ENCODE results near the gene TRIM37. TPM values are rescaled to one million over a fixed set of nuclear protein-coding genes. Genes with fewer than 3 reads are reported as not detected.

TRIM37 gene
- total and polyA plus RNA-seq, 2 of the 8 experiments (the other 6 are each of a cell fraction or from before 2014, with no cell fraction given) = 38.2 to 57.0 TPM

DNA sequence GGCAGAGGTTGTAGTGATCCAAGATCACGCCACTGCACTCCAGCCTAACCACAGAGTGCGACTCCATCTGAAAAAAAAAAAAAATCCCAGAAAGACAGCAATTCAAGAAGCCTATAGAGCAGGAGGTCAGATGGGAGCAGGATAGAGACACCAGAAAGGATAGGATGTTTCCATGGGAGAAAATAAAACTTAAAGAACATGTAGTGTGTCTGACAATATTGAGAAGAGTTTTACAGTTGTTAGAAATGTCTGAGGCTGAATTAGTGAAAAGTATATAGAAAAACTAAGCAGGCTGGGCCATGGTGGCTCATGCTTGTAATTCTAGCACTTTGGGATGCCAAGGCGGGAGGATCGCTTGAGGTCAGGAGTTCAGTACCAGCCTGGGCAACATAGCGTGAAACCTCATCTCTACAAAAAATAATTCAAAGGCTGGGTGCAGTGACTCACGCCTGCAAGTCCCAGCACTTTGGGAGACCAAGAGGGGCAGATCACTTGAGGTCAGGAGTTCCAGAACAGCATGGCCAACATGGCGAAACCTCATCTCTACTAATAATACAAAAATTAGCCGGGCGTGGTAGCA lies 15.3 kb upstream of the TRIM37 start:
- H3K9ac ChIP-seq (replicated peaks in 1 of 4; ENCODE audit: extremely low read depth in 1 of 4, low read depth in 3 of 4, low read length in 3 of 4) = no peak overlapping the region
- TF ChIP-seq USF2 (IDR thresholded peaks at IDR 0.05; ENCODE audit: low read length) = no peak
- no peak for TF ChIP-seq SP2 (IDR thresholded peaks at IDR 0.05; ENCODE audit: low read length)
- no peak for TF ChIP-seq TAF1 (IDR thresholded peaks at IDR 0.05; ENCODE audit: low read depth, low read length)
- TF ChIP-seq FOSL1 (IDR thresholded peaks at IDR 0.05; ENCODE audit: insufficient read depth, low read depth, low read length) = no peak
- no peak for TF ChIP-seq KDM1A (IDR thresholded peaks at IDR 0.05; ENCODE audit: borderline replicate concordance, low read length)
- no peak for TF ChIP-seq HDAC6 (IDR thresholded peaks at IDR 0.05; ENCODE audit: low read depth, low read length)
- TF ChIP-seq TCF12 (IDR thresholded peaks at IDR 0.05; ENCODE audit: low read depth, low read length) = no peak
- no peak for TF ChIP-seq CEBPB (IDR thresholded peaks at IDR 0.05; ENCODE audit: low read depth, low read length)
- H4K8ac ChIP-seq (ENCODE audit: extremely low read depth, insufficient read depth, low read length) = no peak overlapping the region
- ChIA-PET CTCF (ENCODE audit: partially characterized antibody) (interaction anchor here (0.6 kb wide), 1 partner anchor 68 kb away, joined by 3 read pairs; no protein-coding TSS in a partner anchor), POLR2A (ENCODE audit: partially characterized antibody) (interaction anchor here (0.7 kb wide), 1 partner anchor 38 kb away, joined by 3 read pairs; no protein-coding TSS in a partner anchor)
- peaks cover 2 to 6% of the 10 kb centered on the region in 2 experiments for H4K20me1 ChIP-seq (replicated peaks in 1 of 2; ENCODE audit: control insufficient read depth in 1 of 2, insufficient read depth in 2 of 2, low read length in 2 of 2)
- H3K18ac ChIP-seq (ENCODE audit: extremely low read depth, low read length) = no peak overlapping the region
- H4K5ac ChIP-seq (ENCODE audit: insufficient read length, low read depth, low read length) = no peak overlapping the region
- H3K23ac ChIP-seq (ENCODE audit: insufficient read length) = no peak overlapping the region
- no peak overlapping the region for H2BK120ac ChIP-seq (replicated peaks; ENCODE audit: low read depth, low read length)
- H3K36me3 ChIP-seq (ENCODE audit: control insufficient read depth in 2 of 4, insufficient read depth in 4 of 4, low read length in 3 of 4) = peaks cover 2 to 18% (median 5%) of the 10 kb centered on the region in 4 experiments; a peak in 5 of 8 replicates
- peaks cover 0 to 3% of the 10 kb centered on the region in 2 experiments; a peak in 1 of 4 replicates for H3K79me2 ChIP-seq (ENCODE audit: control insufficient read depth in 1 of 2, insufficient read depth in 2 of 2, low read length in 2 of 2)
- H3K27ac ChIP-seq (ENCODE audit: low read depth, low read length) = no peak overlapping the region
- WGBS, 2 experiments (ENCODE audit: extremely low coverage in 1 of 2, insufficient coverage in 1 of 2, insufficient read length in 1 of 2, insufficient replicate concordance in 2 of 2, low coverage in 1 of 2, low lambda C conversion rate in 2 of 2, missing lambda C conversion rate in 1 of 2) = 90% methylated on average over 9 of the region's 9 CpGs; no CpG with 5 or more reads in 1 of the 2 experiments
- no peak overlapping the region for H3K14ac ChIP-seq (ENCODE audit: insufficient read length)
- no peaks in the 10 kb centered on the region for H3K9me3 ChIP-seq (ENCODE audit: insufficient read depth in 2 of 2, low read depth in 1 of 2, low read length in 1 of 2)
- H3K4me3 ChIP-seq (ENCODE audit: extremely low read depth in 1 of 4, insufficient read depth in 2 of 4, low read depth in 3 of 4, low read length in 4 of 4) = no peak overlapping the region
- DNase-seq (ENCODE audit: low read depth in 1 of 2, low spot score in 2 of 2) (no peak), FAIRE-seq (no peak)
- H3K4me2 ChIP-seq (ENCODE audit: insufficient read depth in 1 of 2, low read depth in 2 of 2, low read length in 2 of 2) = no peak overlapping the region
- H3K4ac ChIP-seq (replicated peaks; ENCODE audit: insufficient read length, low read depth, low read length) = no peak overlapping the region
- H3K79me1 ChIP-seq (ENCODE audit: low read depth, low read length) = no peaks in the 10 kb centered on the region
- no peak overlapping the region for H4K91ac ChIP-seq (replicated peaks; ENCODE audit: insufficient read length, low read length)
- no peak overlapping the region for H2BK5ac ChIP-seq (ENCODE audit: low read depth, low read length)
- H3K56ac ChIP-seq (replicated peaks; ENCODE audit: insufficient read length, low read depth, low read length) = no peak overlapping the region
- no peak overlapping the region for H2BK15ac ChIP-seq (ENCODE audit: low read length)
- no peak overlapping the region for H2AFZ ChIP-seq (ENCODE audit: low read length)
- H3K27me3 ChIP-seq (replicated peaks in 1 of 4; ENCODE audit: control insufficient read depth in 3 of 4, extremely low read depth in 1 of 4, insufficient read depth in 3 of 4, low read length in 3 of 4) = no peaks in the 10 kb centered on the region
- H2BK12ac ChIP-seq (ENCODE audit: low read depth, low read length) = no peak overlapping the region
- H3K23me2 ChIP-seq (ENCODE audit: low read depth, low read length) = no peaks in the 10 kb centered on the region
- H3K4me1 ChIP-seq (replicated peaks in 1 of 4; ENCODE audit: control insufficient read depth in 3 of 4, insufficient read depth in 4 of 4, low read length in 3 of 4) = no peaks in the 10 kb centered on the region
- H2BK20ac ChIP-seq (ENCODE audit: low read length) = no peak overlapping the region
- H2AK5ac ChIP-seq (ENCODE audit: low read depth, low read length) = no peak overlapping the region

Measured in H1 (cell line).